Retinal pigment epithelial cell (primary cell): ENCODE results near the gene DMD.
A peak's percentile ranks its signal among the peaks of the same experiment; 100 is the strongest.

ENCODE experiments used
- DNase-seq: peaks from one replicate; pipeline ENCODE4 v3.0.0-alpha.2; 2010; ENCODE audit warnings: low read depth
- H3K4me3 ChIP-seq: 2 replicates; pipeline ENCODE4 v1.5.1; 2011; ENCODE audit warnings: mild to moderate bottlenecking, low read length, control low read depth, moderate library complexity
- CTCF ChIP-seq: conservative IDR thresholded peaks from 2 replicates; pipeline ENCODE4 v1.5.1; 2011; ENCODE audit warnings: low read depth, low read length, control low read depth, inconsistent platforms

Gene DMD

GRCh38 chrX:32408389-32408788 lies 803.0 kb downstream of the DMD start:
- no peak overlapping the region for H3K4me3 ChIP-seq
- DNase-seq, result no peak
- peak; percentile 43 for TF ChIP-seq CTCF

- H3K4me3 ChIP-seq, result no peak overlapping the region
- TF ChIP-seq CTCF, result no peak
- DNase-seq, result no peak
Measured at GRCh38 chrX:32397562-32398216, 813.7 kb downstream of the DMD start.

GRCh38 chrX:32395878-32396277 lies 815.5 kb downstream of the DMD start:
- no peak for DNase-seq
- no peak overlapping the region for H3K4me3 ChIP-seq
- no peak for TF ChIP-seq CTCF

- no peak for TF ChIP-seq CTCF
- H3K4me3 ChIP-seq, result no peak overlapping the region
Measured at GRCh38 chrX:32392655-32393054, 818.7 kb downstream of the DMD start.

GRCh38 chrX:32370456-32371205 lies 840.7 kb downstream of the DMD start:
- no peak for TF ChIP-seq CTCF
- no peak overlapping the region for H3K4me3 ChIP-seq
- no peak for DNase-seq

More at GRCh38 chrX:32392655-32393054, 818.7 kb downstream of the DMD start:
- DNase-seq, result no peak

GRCh38 chrX:32293962-32294700 lies 917.2 kb downstream of the DMD start:
- H3K4me3 ChIP-seq, result no peak overlapping the region
- no peak for DNase-seq
- no peak for TF ChIP-seq CTCF
